ENCODE measurements around the gene SPATS2L. TPM values are rescaled to one million over a fixed set of nuclear protein-coding genes. Genes with fewer than 3 reads are reported as not detected.
A peak's percentile ranks its signal among the peaks of the same experiment; 100 is the strongest.

SPATS2L gene
- total RNA-seq, 1 donor from 2014 or later: 82.3 TPM

DNA sequence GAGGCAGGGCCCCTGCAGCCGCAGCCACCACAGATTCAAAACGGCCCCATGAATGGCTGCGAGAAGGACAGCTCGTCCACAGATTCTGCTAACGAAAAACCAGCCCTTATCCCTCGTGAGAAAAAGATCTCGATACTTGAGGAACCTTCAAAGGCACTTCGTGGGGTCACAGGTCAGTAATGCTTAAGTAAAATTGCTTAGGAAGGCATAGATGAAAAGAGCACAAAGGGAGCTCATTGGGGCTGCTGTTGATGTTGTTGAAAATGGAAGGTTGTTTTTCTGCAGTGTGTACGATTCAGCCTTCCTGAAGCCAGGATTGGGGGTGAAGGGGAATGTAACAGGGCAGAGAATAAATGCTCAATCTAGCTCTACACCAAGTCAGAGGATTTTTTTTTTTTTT lies 112.8 kb downstream of the SPATS2L start:
- DNase-seq (ENCODE audit: low spot score) (no peak), ATAC-seq (no peak)
- intact Hi-C loops (cut with DNase I): no loop called here

DNA sequence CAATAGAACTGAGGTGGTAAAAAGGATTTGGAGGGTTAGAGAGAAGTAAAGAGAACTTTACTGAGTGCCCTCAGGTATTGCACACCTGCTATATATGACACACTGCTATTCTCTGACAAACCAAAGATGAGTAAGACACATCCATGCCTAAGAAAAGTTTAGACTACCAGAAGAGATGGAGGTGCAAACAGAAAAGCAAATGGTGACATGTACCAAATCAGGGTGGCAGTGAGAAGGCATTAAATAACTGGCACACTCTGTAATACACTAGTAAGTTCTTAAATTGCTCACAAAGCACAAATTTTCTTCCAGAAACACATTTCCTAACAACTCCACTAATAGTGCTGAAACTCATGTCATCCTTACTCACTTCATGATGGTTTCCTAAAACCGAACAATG lies 114.8 kb downstream of the SPATS2L start:
- no peak for DNase-seq (ENCODE audit: low spot score)
- intact Hi-C loops (cut with DNase I): no loop called here

DNA sequence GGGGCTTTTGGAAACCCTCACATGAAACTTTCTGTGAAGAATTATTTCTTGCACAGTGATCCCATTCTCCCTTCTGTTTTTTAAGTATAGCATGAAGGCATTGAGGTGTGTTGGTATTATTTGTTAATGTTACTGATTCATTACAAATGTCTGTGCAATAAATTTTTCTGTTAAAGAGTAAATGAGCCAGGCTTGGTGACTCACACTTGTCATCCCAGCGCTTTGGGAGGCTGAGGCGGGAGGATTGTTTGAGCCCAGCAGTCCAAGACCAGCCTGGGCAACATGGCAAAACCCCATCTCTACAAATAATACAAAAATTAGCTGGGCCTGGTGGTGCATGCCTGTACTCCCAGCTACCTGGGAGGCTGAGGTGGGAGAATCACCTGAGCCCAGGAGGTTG lies 115.6 kb downstream of the SPATS2L start:
- no peak for DNase-seq (ENCODE audit: low spot score)
- intact Hi-C loops (cut with DNase I): no loop called here
- no peak for ATAC-seq

More for the DNA sequence above, 114.8 kb downstream of the SPATS2L start:
- no peak for ATAC-seq

DNA sequence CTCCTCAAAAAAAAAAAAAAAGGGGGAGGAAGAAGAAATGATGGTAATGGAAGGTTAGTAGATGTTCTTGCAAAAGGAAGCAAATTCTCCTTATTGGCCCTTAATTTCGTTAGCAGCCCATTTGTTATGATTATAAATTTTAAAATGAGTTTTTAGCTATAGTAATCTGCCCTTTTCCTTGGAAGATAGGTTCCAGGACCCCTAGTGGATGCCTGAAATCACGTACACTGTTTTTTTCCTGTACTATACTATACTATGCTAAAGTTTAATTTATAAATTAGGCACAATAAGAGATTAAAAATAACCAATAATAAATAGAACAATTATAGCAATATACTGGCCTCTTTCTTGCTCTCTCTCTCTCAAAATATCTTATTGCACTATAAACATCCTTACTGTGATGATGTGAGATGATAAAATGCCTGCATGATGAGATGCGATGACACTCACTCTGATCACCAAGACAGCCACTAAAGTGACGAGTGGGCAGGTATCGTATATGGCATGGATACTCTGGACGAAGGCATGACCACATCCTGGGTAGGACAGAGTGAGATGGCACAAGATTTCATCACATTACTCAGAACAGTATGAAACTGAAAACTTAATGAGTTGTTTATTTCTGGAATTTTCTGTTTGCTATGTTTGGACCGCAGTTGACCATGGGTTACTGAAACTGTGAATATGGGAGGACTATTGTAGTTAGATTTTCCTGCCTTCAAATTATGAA lies 116.2 kb downstream of the SPATS2L start:
- ATAC-seq (no peak), DNase-seq (ENCODE audit: low spot score) (no peak)
- intact Hi-C loops (cut with DNase I): no loop called here

DNA sequence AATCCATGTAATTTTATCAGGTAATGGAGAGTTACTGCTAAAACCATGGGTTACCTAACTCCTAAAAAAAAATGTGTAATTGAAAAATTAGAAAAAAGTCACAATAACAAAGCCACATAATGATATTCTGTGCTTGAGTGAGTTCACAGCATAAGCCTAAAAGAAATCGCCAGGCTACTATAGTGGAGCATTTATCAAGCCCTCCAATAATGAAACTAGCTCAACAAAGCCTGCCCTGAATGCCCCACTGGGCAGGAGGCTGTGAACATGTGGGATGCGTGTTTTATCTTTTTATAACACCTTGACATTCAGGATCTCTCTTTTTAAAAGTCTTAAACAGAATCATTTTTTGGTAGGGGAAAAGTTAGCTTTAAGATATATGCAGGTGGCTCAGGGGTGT lies 117.0 kb downstream of the SPATS2L start:
- intact Hi-C loops (cut with DNase I): no loop called here
- ATAC-seq: no peak
- no peak for DNase-seq (ENCODE audit: low spot score)

DNA sequence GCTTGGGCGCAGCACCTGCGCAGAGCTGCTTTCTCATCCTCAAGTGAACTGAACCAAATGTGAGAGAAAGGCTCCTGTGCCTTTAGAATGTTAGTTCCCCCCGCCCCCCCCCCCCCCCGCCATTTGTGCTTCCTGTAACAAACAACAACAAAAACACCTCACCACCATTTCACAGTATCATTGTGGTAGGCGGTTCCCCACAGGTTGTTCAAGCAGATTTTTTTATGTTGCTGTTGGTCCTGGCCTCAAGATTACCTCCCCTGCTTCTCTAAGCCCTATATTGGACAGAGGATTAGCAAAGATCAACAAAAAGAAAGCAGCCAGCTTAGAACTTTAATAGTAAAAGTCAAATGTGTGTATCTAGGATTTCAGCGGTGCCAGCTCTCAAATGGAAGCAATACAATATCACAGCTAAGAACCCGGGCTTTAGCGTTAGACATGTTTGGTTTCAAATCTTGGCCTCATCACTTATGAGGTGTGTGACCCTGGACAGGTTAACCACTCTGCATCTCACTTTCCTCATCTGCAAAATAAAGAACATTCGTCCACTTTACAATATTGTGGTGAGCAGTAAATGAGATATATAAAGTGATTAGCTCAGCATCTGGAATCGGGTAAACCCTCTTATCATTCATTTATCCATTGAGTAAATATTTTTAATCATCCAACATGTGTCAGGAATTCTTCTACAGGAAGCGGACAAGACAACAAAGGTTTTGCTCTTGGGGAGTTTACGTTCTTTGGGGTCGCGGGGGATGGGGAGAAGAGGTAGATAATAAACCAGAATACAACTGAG lies 118.7 kb downstream of the SPATS2L start:
- no peak for ATAC-seq
- no peak for DNase-seq (ENCODE audit: low spot score)
- intact Hi-C loops (cut with DNase I): no loop called here

DNA sequence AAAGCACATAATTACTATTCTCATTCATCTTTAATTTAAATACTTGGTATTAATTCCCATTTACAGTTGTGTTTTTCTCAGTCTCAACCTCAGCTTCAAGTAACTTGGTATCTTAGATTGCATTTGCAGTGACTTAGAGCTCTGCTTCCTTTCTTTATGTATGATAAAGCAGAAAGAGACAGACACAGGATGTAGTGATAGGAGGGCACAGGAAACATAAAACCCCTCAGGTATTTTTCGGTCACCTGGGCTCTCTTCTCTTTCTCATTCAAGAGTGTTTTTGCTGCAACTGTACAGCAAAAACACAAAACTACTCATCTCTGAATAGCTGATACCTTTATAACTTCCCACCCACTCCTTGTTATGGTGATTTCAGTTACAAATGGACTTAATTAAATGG lies 120.3 kb downstream of the SPATS2L start:
- ATAC-seq: no peak
- no peak for DNase-seq (ENCODE audit: low spot score)
- intact Hi-C loops (cut with DNase I): no loop called here

DNA sequence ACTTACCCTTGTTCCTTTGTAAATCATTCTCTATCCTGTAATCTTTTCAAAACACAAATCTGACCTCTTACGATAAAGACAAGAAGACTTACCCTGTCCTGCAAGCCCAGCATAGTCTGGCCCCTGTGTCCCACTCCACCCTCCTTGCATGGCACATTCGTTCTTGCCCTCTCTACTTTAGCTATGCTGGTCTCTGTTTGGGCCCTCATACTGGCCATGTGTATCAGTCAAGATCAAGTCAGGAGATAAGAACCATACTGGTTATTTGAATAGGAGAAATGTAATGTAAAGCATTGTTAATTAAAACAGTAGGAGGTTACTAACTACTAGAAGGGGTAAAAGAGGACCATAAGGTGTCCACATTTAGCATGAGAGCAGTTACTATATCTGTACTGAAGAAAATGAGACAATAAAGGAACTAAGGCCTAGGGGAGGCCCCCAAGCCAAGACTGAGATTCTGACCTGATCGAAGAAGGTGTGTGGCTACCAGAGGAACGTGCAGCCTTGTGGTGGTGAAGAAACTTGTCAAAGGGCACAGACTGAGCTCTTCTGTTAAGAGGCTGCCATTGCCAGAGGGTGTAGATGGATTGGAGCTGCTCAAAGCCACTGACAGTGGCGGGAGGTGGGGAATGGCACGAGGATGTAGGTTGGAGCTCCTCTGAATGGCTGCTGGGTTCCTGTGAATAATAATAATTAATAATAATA lies 122.6 kb downstream of the SPATS2L start:
- ATAC-seq (no peak), DNase-seq (ENCODE audit: low spot score) (no peak)
- intact Hi-C loops (cut with DNase I): no loop called here

DNA sequence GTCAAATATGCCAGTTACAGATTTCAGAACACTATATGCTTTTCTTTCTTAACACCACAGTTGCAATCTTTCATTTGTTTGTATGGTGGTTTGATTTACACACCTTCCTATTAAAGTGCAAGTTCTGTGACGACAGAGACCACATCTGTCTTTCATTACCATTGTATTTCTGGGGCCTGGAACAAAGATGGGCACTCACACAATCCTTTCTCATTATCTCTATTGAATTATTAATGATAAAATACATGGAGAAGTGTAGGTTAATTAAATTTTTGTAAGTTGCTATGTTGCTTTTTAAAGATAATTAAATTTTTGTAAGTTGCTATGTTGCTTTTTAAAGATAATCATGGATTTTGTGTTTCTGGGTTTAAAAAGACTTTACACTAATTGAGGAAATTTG lies 123.5 kb downstream of the SPATS2L start:
- DNase-seq (ENCODE audit: low spot score) (no peak), ATAC-seq (peak; percentile 26)
- intact Hi-C loops (cut with DNase I): no loop called here

DNA sequence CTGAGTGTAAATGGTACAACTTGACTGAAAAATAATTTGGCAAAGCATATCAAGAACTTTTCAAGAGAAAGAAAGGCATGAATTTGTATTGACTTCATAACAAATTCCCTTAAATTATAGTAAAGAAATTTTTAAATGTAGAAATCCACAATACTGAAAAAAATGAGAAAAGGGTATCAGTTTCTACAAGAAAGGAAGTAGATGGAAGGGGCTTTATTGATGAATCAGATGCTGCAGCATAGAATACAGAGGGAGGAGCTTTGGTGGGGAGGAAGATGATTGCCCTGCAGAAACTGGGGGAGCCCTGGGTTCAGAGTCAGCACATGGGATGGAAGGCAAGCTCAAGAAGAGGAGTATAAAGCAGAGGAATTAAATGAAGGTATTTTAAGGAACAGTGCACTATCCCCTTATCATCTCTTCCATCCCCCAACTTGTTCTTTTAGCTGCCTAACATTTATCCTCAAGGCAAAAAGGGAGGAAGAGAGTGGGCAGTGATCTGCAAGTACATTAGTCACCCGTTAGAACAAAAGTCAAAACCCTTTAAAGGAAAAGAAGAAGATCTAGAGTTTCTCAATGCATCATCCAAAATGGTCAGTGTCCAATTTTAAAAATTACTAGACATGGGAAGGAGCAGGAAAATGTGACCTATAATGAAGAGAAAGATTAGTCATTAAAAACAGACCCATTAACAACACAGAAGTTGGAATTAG lies 125.7 kb downstream of the SPATS2L start:
- DNase-seq (ENCODE audit: low spot score) (no peak), ATAC-seq (no peak)

DNA sequence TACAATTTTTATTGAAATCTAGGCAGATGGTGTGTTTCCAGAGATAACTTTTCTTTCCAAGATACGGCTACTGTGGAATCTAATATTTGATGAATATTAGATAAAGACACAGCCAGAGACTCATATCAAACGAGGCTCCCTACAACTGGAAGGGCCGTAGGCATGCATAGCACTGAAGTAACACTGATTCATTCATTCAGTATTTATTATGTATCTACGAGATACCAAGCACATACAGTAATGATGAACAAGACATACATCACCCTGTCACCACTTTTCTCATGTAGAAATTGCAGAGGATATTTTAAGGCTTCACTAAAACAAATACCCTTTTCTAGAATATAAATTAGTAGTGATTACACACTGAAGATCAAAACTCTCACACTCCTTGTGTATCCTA lies 128.9 kb downstream of the SPATS2L start:
- intact Hi-C loops (cut with DNase I): no loop called here
- ATAC-seq (no peak), DNase-seq (ENCODE audit: low spot score) (no peak)

More for the DNA sequence above, 125.7 kb downstream of the SPATS2L start:
- intact Hi-C loops (cut with DNase I): no loop called here

DNA sequence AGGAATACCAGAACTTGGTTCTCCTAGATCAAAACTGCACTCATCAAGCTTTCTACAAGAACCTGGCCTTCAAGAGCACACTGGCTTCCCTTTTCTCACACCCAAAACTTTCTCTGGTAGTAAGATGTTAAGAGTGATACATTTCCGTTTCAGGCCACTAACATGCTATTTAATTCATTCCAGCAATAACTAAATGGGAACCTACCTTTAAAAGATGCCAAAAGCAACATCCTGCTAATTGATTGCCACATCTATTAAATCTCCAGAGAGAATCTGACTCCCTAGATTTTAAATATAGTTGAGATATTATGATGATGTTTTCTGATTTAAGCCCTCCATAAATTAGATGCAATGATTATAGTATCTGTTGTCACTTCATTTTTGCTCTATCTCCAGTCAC lies 131.8 kb downstream of the SPATS2L start:
- intact Hi-C loops (cut with DNase I): no loop called here
- peak; percentile 77 for ATAC-seq

DNA sequence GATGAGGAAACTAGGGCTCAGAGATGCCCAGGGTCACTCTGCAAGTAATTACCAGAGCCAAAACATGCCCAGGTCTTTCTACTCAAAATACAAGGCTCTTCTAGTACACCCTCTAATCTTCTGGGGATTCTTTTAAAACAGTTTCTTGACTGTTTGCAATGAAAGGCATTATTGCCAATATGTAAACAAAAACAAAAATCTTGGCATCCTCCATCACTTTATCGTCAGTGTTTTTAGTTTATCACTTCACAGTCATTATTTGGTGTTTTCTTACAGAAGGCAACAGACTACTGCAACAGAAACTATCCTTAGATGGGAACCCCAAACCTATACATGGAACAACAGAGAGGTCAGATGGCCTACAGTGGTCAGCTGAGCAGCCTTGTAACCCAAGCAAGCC lies 132.4 kb downstream of the SPATS2L start:
- ATAC-seq: no peak
- intact Hi-C loops (cut with DNase I): no loop called here
- no peak for DNase-seq (ENCODE audit: low spot score)

More for the DNA sequence above, 131.8 kb downstream of the SPATS2L start:
- no peak for DNase-seq (ENCODE audit: low spot score)

DNA sequence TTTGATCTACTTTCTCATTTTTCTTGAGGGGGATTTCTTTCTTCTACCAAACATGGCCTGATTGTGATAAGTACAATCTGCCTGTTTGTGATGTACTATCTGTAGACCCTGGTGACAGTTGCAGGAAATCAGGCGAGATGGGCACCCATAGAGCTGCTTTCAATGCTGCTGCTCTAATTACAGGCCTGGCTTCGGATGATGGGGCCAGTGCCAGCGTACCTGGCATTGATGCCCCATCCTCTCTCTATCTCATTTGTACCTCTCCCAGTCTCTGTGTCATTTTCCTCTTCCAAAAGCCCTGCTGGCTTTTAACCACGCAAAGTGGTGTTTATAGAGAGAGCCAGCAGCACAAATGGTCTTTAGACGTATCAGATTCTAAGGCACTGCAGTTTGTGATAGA lies 133.5 kb downstream of the SPATS2L start:
- DNase-seq (ENCODE audit: low spot score) (no peak), ATAC-seq (no peak)
- intact Hi-C loops (cut with DNase I): no loop called here

DNA sequence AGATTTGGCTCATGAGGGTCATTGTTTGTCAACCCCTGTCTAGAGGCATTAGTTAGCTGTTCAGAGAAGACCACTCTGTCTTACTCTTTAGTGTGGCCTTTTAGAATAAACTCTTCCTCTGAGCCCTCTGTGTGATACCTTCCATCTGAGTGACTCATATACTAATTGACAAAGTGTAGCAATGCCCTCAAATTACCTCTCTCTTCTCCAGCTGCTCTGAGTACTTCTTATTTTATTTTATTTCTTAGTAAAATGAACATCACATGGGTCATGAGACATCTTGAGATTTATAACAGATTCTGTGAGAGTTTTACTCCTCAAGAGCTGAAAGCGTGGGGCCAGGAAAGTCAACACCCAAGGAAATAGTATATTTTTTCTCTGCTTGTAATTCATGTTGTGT lies 136.0 kb downstream of the SPATS2L start:
- intact Hi-C loops (cut with DNase I): no loop called here
- ATAC-seq (peak; percentile 58), DNase-seq (ENCODE audit: low spot score) (no peak)

DNA sequence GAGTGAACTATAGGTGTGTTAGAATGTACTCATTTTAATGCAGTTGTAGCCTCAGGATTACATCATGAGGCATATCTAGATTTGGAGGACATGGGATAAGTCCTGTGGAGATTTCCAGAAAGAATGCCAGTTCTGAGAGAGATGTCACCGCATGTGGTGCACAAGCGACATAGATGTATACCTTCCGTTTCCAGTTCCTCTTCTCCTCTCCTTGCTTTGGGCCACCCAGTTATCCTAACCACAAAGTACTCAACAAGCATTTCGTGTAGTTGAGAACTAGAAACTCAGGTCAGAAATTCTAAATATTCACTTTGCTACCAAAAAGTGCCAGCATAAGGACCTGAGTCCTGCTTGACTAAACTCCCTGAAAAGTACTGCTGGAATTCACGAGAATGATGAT lies 136.9 kb downstream of the SPATS2L start:
- no peak for ATAC-seq
- intact Hi-C loops (cut with DNase I): no loop called here
- no peak for DNase-seq (ENCODE audit: low spot score)

DNA sequence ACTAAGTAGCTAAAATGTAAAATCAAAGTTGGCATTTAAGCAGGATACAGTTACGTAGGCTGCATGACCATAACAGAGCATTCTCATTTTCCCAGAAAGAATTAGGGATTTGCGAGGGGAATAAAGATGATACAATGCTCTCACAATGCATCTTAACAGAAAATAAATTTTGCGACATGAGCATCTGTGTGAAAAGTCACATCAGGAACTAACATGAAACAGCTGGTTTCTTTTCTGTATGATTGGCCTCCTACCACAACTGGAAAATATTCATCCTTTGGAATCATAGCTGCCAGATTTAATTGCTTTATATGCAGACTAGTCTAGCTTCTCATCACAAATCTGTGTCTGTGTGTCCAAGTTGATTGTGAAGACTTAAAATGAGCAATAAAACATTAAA lies 137.4 kb downstream of the SPATS2L start:
- intact Hi-C loops (cut with DNase I): no loop called here
- no peak for ATAC-seq
- DNase-seq (ENCODE audit: low spot score): no peak

DNA sequence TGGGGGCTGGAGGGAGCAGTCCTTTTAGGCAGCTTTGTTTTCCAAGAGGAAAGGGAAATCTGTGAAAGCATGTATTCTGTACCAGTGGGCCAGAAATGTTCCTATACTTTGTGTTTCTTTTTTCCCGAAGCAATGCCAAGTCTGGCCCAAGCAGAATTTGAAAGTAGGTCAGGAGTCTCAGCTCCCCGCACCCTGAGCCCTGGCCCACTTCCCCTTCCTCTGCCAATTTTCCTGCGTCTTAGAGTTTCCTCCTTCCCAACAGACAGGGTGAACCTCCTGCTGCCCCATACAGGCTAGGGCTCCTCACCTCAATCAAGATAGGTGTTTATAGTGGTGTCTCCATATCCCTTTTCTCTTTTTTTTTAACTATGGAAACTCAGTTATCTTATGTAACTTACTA lies 138.0 kb downstream of the SPATS2L start:
- DNase-seq (ENCODE audit: low spot score): no peak
- ATAC-seq: no peak
- intact Hi-C loops (cut with DNase I): no loop called here

DNA sequence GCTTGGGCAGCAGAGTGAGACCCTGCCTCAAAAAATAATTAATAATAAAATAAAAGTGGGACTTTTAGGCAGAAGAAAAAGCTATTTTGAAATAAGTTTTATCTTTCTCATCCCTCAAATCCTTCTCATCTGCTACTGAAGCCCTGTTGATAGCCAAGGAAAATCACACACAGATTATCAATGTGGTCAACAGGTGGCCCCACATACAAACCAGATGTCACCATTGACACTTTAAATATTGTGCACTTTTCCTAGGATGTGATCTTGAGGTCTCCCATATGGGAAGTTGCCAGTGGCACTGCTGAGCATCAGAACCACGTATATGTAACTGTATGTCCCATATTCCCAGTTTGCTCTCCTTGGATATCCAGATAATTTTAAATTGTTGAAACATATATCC lies 138.8 kb downstream of the SPATS2L start:
- intact Hi-C loops (cut with DNase I): no loop called here
- ATAC-seq (no peak), DNase-seq (ENCODE audit: low spot score) (no peak)
